ENCODE measurements around the gene IL24.
"Not testable (repeated sequence)": the region's sequence is repeated elsewhere in the genome, so short reads cannot be mapped to it uniquely, and the experiment has no call there.

Gene IL24, protein sequence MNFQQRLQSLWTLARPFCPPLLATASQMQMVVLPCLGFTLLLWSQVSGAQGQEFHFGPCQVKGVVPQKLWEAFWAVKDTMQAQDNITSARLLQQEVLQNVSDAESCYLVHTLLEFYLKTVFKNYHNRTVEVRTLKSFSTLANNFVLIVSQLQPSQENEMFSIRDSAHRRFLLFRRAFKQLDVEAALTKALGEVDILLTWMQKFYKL

GRCh38 chr1:206897175-206897574, at the start of gene IL24:
Gene IL24, plus strand, starts transcription at chr1:206897443. Its CDS starts 390 bp downstream, at chr1:206897833.
- Histone ChIP-seq H3K9me3 (ENCODE audit: low read depth, low read length) (no peaks in the 10 kb centered on the region), H3K36me3 (ENCODE audit: insufficient read depth, low read length) (no peaks in the 10 kb centered on the region), H3K4me3 (no peak within 1 kb of the TSS), H3K9ac (ENCODE audit: insufficient read length) (no peak within 1 kb of the TSS), H3K27ac (no peak within 1 kb of the TSS)
- TF ChIP-seq FOXP2 (optimal IDR thresholded peaks at IDR 0.05; ENCODE audit: control extremely low read depth, extremely low read length, insufficient read depth), result no peak
- TF ChIP-seq POLR2AphosphoS5 (IDR thresholded peaks at IDR 0.05; ENCODE audit: borderline replicate concordance, low read depth, low read length), result no peak
- TF ChIP-seq EZH2 (IDR thresholded peaks at IDR 0.05), result no peak
- DNase-seq (ENCODE audit: low read depth, low spot score), result no peak

DNA sequence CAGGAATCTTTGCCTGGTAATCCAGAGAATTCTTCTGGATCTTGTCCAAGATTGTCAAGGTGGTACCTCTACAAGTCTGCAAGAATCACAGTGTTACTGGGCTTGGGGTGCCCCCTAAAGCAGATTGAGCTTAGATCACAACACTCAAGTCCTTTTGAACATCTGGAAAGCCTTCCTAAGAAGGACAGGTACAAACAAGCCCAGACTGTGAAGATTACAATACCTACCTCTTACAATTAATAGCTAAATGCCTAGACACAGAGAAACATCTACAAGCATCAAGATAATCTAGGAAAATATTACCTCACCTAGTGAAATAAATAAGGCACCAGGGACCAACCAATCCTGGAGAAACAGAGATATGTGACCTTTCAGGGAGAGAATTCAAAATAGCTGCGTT, 49.3 kb upstream of the IL24 start:
- no peaks in the 10 kb centered on the region for H3K36me3 ChIP-seq (ENCODE audit: insufficient read depth, low read length)
- H3K9me3 ChIP-seq (ENCODE audit: low read depth, low read length), result no peaks in the 10 kb centered on the region
- TF ChIP-seq POLR2AphosphoS5 (IDR thresholded peaks at IDR 0.05; ENCODE audit: borderline replicate concordance, low read depth, low read length) (no peak), FOXP2 (optimal IDR thresholded peaks at IDR 0.05; ENCODE audit: control extremely low read depth, extremely low read length, insufficient read depth) (no peak), EZH2 (IDR thresholded peaks at IDR 0.05) (no peak)
- no peak overlapping the region for H3K9ac ChIP-seq (ENCODE audit: insufficient read length)
- H3K4me3 ChIP-seq, result no peak overlapping the region
- no peak for DNase-seq (ENCODE audit: low read depth, low spot score)
- no peak overlapping the region for H3K27ac ChIP-seq

DNA sequence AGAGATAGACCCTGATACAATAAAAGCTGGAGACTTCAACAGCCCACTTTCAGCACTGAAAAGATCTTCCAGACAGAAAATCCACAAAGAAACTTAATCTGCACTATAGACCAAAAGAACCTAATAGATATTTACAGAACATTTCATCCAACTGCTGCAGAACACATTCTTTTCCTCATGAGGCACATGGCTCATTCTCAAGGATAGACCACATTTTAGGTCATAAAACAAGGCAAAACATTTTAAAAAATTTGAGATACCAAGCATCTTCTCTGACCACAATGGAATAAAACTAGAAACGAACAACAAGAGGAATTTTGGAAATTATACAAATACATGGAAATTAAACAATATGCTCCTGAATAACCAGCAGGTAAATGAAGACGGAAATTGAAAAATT, 46.8 kb upstream of the IL24 start:
- Histone ChIP-seq H3K36me3 (ENCODE audit: insufficient read depth, low read length) (no peaks in the 10 kb centered on the region), H3K9me3 (ENCODE audit: low read depth, low read length) (no peaks in the 10 kb centered on the region), H3K27ac (no peak overlapping the region), H3K9ac (ENCODE audit: insufficient read length) (no peak overlapping the region), H3K4me3 (no peak overlapping the region)
- no peak for DNase-seq (ENCODE audit: low read depth, low spot score)
- TF ChIP-seq EZH2 (IDR thresholded peaks at IDR 0.05), result no peak
- no peak for TF ChIP-seq POLR2AphosphoS5 (IDR thresholded peaks at IDR 0.05; ENCODE audit: borderline replicate concordance, low read depth, low read length)
- TF ChIP-seq FOXP2 (optimal IDR thresholded peaks at IDR 0.05; ENCODE audit: control extremely low read depth, extremely low read length, insufficient read depth), result no peak

DNA sequence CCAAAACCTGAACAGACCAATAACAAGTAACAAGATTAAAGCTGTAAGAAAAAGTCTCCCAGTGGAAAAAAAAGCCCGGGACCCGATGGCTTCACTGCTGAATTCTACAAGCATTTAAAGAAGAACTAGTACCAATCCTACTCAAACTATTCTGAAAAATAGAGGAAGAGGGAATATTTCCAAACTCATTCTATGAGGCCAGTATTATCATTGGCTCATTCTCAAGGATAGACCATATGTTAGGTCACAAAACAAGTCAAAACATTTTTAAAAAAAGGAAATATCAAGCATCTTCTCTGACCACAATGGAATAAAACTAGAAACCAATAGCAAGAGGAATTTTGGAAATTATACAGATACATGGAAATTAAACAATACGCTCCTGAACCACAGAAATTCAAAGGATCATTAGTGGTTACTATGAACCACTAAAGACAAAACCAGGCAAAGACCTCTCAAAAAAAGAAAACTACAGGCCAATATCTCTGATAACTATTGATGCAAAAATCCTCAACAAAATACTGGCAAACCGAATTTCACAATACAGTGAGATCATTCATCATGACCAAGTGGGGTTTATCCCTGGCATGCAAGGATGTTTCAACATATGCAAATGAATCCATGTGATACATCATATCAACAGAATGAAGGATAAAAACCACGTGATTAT, 45.8 kb upstream of the IL24 start:
- no peak for DNase-seq (ENCODE audit: low read depth, low spot score)

GRCh38 chr1:206852662-206853061, 44.6 kb upstream of the IL24 start:
- not testable (repeated sequence) for H3K27ac ChIP-seq; DNase-seq (ENCODE audit: low read depth, low spot score); H3K4me3 ChIP-seq; H3K36me3 ChIP-seq (ENCODE audit: insufficient read depth, low read length); H3K9me3 ChIP-seq (ENCODE audit: low read depth, low read length); H3K9ac ChIP-seq (ENCODE audit: insufficient read length)

More for the DNA sequence above, 45.8 kb upstream of the IL24 start:
- TF ChIP-seq FOXP2 (optimal IDR thresholded peaks at IDR 0.05; ENCODE audit: control extremely low read depth, extremely low read length, insufficient read depth), result no peak
- no peak for TF ChIP-seq EZH2 (IDR thresholded peaks at IDR 0.05)
- no peak for TF ChIP-seq POLR2AphosphoS5 (IDR thresholded peaks at IDR 0.05; ENCODE audit: borderline replicate concordance, low read depth, low read length)
- Histone ChIP-seq H3K9me3 (ENCODE audit: low read depth, low read length) (no peaks in the 10 kb centered on the region), H3K9ac (ENCODE audit: insufficient read length) (no peak overlapping the region), H3K4me3 (no peak overlapping the region), H3K27ac (no peak overlapping the region), H3K36me3 (ENCODE audit: insufficient read depth, low read length) (no peaks in the 10 kb centered on the region)

- not testable (repeated sequence) for DNase-seq (ENCODE audit: low read depth, low spot score); H3K9ac ChIP-seq (ENCODE audit: insufficient read length)
Observed at GRCh38 chr1:206853696-206854095, 43.5 kb upstream of the IL24 start.

GRCh38 chr1:206854401-206855129, 42.7 kb upstream of the IL24 start:
- no peak for TF ChIP-seq POLR2AphosphoS5 (IDR thresholded peaks at IDR 0.05; ENCODE audit: borderline replicate concordance, low read depth, low read length)
- H3K27ac ChIP-seq, result no peak overlapping the region
- no peak overlapping the region for H3K4me3 ChIP-seq
- H3K9ac ChIP-seq (ENCODE audit: insufficient read length), result no peak overlapping the region
- no peak for DNase-seq (ENCODE audit: low read depth, low spot score)
- H3K36me3 ChIP-seq (ENCODE audit: insufficient read depth, low read length), result no peaks in the 10 kb centered on the region
- H3K9me3 ChIP-seq (ENCODE audit: low read depth, low read length), result no peaks in the 10 kb centered on the region

More at GRCh38 chr1:206853696-206854095, 43.5 kb upstream of the IL24 start:
- not testable (repeated sequence) for H3K36me3 ChIP-seq (ENCODE audit: insufficient read depth, low read length); H3K27ac ChIP-seq; H3K9me3 ChIP-seq (ENCODE audit: low read depth, low read length); H3K4me3 ChIP-seq

GRCh38 chr1:206855859-206856258, 41.4 kb upstream of the IL24 start:
- no peak overlapping the region for H3K9ac ChIP-seq (ENCODE audit: insufficient read length)
- no peak overlapping the region for H3K4me3 ChIP-seq
- H3K9me3 ChIP-seq (ENCODE audit: low read depth, low read length), result no peaks in the 10 kb centered on the region
- H3K36me3 ChIP-seq (ENCODE audit: insufficient read depth, low read length), result no peaks in the 10 kb centered on the region
- H3K27ac ChIP-seq, result no peak overlapping the region
- no peak for DNase-seq (ENCODE audit: low read depth, low spot score)
- TF ChIP-seq FOXP2 (optimal IDR thresholded peaks at IDR 0.05; ENCODE audit: control extremely low read depth, extremely low read length, insufficient read depth), result no peak
- no peak for TF ChIP-seq POLR2AphosphoS5 (IDR thresholded peaks at IDR 0.05; ENCODE audit: borderline replicate concordance, low read depth, low read length)
- no peak for TF ChIP-seq EZH2 (IDR thresholded peaks at IDR 0.05)

Measured in SK-N-MC (cell line).